MM.1S (cell line): ENCODE measurements around the gene EGF.

ENCODE experiments used
- EZH2phosphoT487 ChIP-seq: fragments of 300-600 bp; sonication (generic); IDR thresholded peaks from 2 replicates; pipeline ENCODE4 v1.6.1; 2018; ENCODE audit warnings: antibody characterized with exemption, low read length
- TF ChIP-seq, protein P1 (sequence below): fragments of 300-600 bp; sonication (generic); IDR thresholded peaks from 2 replicates; pipeline ENCODE4 v1.5.1; 2016; ENCODE audit warnings: antibody characterized with exemption, low read length, mixed read lengths

- TF ChIP-seq, protein P1, sequence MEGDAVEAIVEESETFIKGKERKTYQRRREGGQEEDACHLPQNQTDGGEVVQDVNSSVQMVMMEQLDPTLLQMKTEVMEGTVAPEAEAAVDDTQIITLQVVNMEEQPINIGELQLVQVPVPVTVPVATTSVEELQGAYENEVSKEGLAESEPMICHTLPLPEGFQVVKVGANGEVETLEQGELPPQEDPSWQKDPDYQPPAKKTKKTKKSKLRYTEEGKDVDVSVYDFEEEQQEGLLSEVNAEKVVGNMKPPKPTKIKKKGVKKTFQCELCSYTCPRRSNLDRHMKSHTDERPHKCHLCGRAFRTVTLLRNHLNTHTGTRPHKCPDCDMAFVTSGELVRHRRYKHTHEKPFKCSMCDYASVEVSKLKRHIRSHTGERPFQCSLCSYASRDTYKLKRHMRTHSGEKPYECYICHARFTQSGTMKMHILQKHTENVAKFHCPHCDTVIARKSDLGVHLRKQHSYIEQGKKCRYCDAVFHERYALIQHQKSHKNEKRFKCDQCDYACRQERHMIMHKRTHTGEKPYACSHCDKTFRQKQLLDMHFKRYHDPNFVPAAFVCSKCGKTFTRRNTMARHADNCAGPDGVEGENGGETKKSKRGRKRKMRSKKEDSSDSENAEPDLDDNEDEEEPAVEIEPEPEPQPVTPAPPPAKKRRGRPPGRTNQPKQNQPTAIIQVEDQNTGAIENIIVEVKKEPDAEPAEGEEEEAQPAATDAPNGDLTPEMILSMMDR = no peak
- TF ChIP-seq EZH2phosphoT487 = no peak
Observed at GRCh38 chr4:109875106-109875505, 37.6 kb upstream of the EGF start.
